ENCODE results near the gene PARD3B. TPM values are rescaled to one million over a fixed set of nuclear protein-coding genes. Genes with fewer than 3 reads are reported as not detected.

The PARD3B gene
- total and polyA plus RNA-seq, 5 donors: 3.0 to 18.6 (median 15.6) TPM

- Histone ChIP-seq H3K4me3 (ENCODE audit: low read length) (no peak overlapping the region), H3K27me3 (ENCODE audit: control insufficient read depth, insufficient read depth) (no peaks in the 10 kb centered on the region), H3K9me3 (ENCODE audit: control insufficient read depth, low read length) (no peaks in the 10 kb centered on the region), H3K27ac (ENCODE audit: low read length) (no peak overlapping the region), H3K4me1 (ENCODE audit: control insufficient read depth, insufficient read depth, low read length) (no peaks in the 10 kb centered on the region)
- no peak for ATAC-seq
- DNase-seq: no peak
- intact Hi-C loops (cut with DNase I): no loop called here
Observed at GRCh38 chr2:204923957-204924356, 378.7 kb downstream of the PARD3B start.

- DNase-seq: no peak
- no peaks in the 10 kb centered on the region for H3K4me1 ChIP-seq (ENCODE audit: control insufficient read depth, insufficient read depth, low read length)
- no peak for ATAC-seq
- no peaks in the 10 kb centered on the region for H3K27me3 ChIP-seq (ENCODE audit: control insufficient read depth, insufficient read depth)
- intact Hi-C loops (cut with DNase I): no loop called here
- no peak overlapping the region for H3K27ac ChIP-seq (ENCODE audit: low read length)
- H3K4me3 ChIP-seq (ENCODE audit: low read length): no peak overlapping the region
- H3K9me3 ChIP-seq (ENCODE audit: control insufficient read depth, low read length): no peaks in the 10 kb centered on the region
Observed at GRCh38 chr2:204931562-204931961, 386.3 kb downstream of the PARD3B start.

GRCh38 chr2:204933735-204934374, 388.6 kb downstream of the PARD3B start:
- 78% methylated on average over 1 of the region's 1 CpG for WGBS
- no peaks in the 10 kb centered on the region for H3K4me1 ChIP-seq (ENCODE audit: control insufficient read depth, insufficient read depth, low read length)
- H3K9me3 ChIP-seq (ENCODE audit: control insufficient read depth, low read length): no peaks in the 10 kb centered on the region
- H3K27me3 ChIP-seq (ENCODE audit: control insufficient read depth, insufficient read depth): no peaks in the 10 kb centered on the region
- no peak for ATAC-seq
- no peak overlapping the region for H3K27ac ChIP-seq (ENCODE audit: low read length)
- no peak overlapping the region for H3K4me3 ChIP-seq (ENCODE audit: low read length)
- intact Hi-C loops (cut with DNase I): no loop called here
- DNase-seq: no peak

GRCh38 chr2:204944927-204945326, 399.7 kb downstream of the PARD3B start:
- H3K4me3 ChIP-seq (ENCODE audit: low read length): no peak overlapping the region
- intact Hi-C loops (cut with DNase I): no loop called here
- WGBS: 97% methylated on average over 3 of the region's 3 CpGs
- no peaks in the 10 kb centered on the region for H3K27me3 ChIP-seq (ENCODE audit: control insufficient read depth, insufficient read depth)
- H3K27ac ChIP-seq (ENCODE audit: low read length): no peak overlapping the region
- H3K9me3 ChIP-seq (ENCODE audit: control insufficient read depth, low read length): no peaks in the 10 kb centered on the region
- no peaks in the 10 kb centered on the region for H3K4me1 ChIP-seq (ENCODE audit: control insufficient read depth, insufficient read depth, low read length)
- no peak for ATAC-seq
- DNase-seq: no peak

- DNase-seq: no peak
- WGBS: 96% methylated on average over 2 of the region's 2 CpGs
- intact Hi-C loops (cut with DNase I): no loop called here
- ATAC-seq: no peak
- Histone ChIP-seq H3K4me3 (ENCODE audit: low read length) (no peak overlapping the region), H3K4me1 (ENCODE audit: control insufficient read depth, insufficient read depth, low read length) (no peaks in the 10 kb centered on the region), H3K9me3 (ENCODE audit: control insufficient read depth, low read length) (no peaks in the 10 kb centered on the region), H3K27ac (ENCODE audit: low read length) (no peak overlapping the region), H3K27me3 (ENCODE audit: control insufficient read depth, insufficient read depth) (no peaks in the 10 kb centered on the region)
Observed at GRCh38 chr2:204945376-204945775, 400.1 kb downstream of the PARD3B start.

GRCh38 chr2:204946892-204947291, 401.6 kb downstream of the PARD3B start:
- DNase-seq (no peak), ATAC-seq (no peak)
- Histone ChIP-seq H3K9me3 (ENCODE audit: control insufficient read depth, low read length) (no peaks in the 10 kb centered on the region), H3K27ac (ENCODE audit: low read length) (no peak overlapping the region), H3K4me3 (ENCODE audit: low read length) (no peak overlapping the region), H3K4me1 (ENCODE audit: control insufficient read depth, insufficient read depth, low read length) (no peaks in the 10 kb centered on the region), H3K27me3 (ENCODE audit: control insufficient read depth, insufficient read depth) (no peaks in the 10 kb centered on the region)
- intact Hi-C loops (cut with DNase I): no loop called here
- WGBS: over 99% methylated on average over 2 of the region's 2 CpGs

- DNase-seq: no peak
- Histone ChIP-seq H3K27me3 (ENCODE audit: control insufficient read depth, insufficient read depth) (no peaks in the 10 kb centered on the region), H3K4me1 (ENCODE audit: control insufficient read depth, insufficient read depth, low read length) (no peaks in the 10 kb centered on the region), H3K27ac (ENCODE audit: low read length) (no peak overlapping the region), H3K9me3 (ENCODE audit: control insufficient read depth, low read length) (no peaks in the 10 kb centered on the region), H3K4me3 (ENCODE audit: low read length) (no peak overlapping the region)
- intact Hi-C loops (cut with DNase I): no loop called here
- ATAC-seq: no peak
- WGBS: 74% methylated on average over 1 of the region's 1 CpG
Observed at GRCh38 chr2:204947405-204947804, 402.1 kb downstream of the PARD3B start.

- intact Hi-C loops (cut with DNase I): no loop called here
- WGBS: 85% methylated on average over 3 of the region's 3 CpGs
- Histone ChIP-seq H3K27me3 (ENCODE audit: control insufficient read depth, insufficient read depth) (no peaks in the 10 kb centered on the region), H3K4me3 (ENCODE audit: low read length) (no peak overlapping the region), H3K4me1 (ENCODE audit: control insufficient read depth, insufficient read depth, low read length) (no peaks in the 10 kb centered on the region), H3K9me3 (ENCODE audit: control insufficient read depth, low read length) (no peaks in the 10 kb centered on the region), H3K27ac (ENCODE audit: low read length) (no peak overlapping the region)
- DNase-seq (no peak), ATAC-seq (no peak)
Observed at GRCh38 chr2:204948024-204948763, 402.9 kb downstream of the PARD3B start.

- no peak overlapping the region for H3K4me3 ChIP-seq (ENCODE audit: low read length)
- no peaks in the 10 kb centered on the region for H3K27me3 ChIP-seq (ENCODE audit: control insufficient read depth, insufficient read depth)
- no peaks in the 10 kb centered on the region for H3K9me3 ChIP-seq (ENCODE audit: control insufficient read depth, low read length)
- WGBS: 94% methylated on average over 1 of the region's 1 CpG
- intact Hi-C loops (cut with DNase I): no loop called here
- no peak overlapping the region for H3K27ac ChIP-seq (ENCODE audit: low read length)
- no peak for ATAC-seq
- H3K4me1 ChIP-seq (ENCODE audit: control insufficient read depth, insufficient read depth, low read length): no peaks in the 10 kb centered on the region
- DNase-seq: no peak
Observed at GRCh38 chr2:204948822-204949221, 403.5 kb downstream of the PARD3B start.

- intact Hi-C loops (cut with DNase I): no loop called here
- DNase-seq (no peak), ATAC-seq (no peak)
- Histone ChIP-seq H3K27ac (ENCODE audit: low read length) (no peak overlapping the region), H3K4me3 (ENCODE audit: low read length) (no peak overlapping the region), H3K4me1 (ENCODE audit: control insufficient read depth, insufficient read depth, low read length) (no peaks in the 10 kb centered on the region), H3K27me3 (ENCODE audit: control insufficient read depth, insufficient read depth) (no peaks in the 10 kb centered on the region), H3K9me3 (ENCODE audit: control insufficient read depth, low read length) (no peaks in the 10 kb centered on the region)
- WGBS: 99% methylated on average over 2 of the region's 2 CpGs
Observed at GRCh38 chr2:204950695-204951346, 405.5 kb downstream of the PARD3B start.

GRCh38 chr2:204958371-204958770, 413.1 kb downstream of the PARD3B start:
- no peak for ATAC-seq
- no peak for DNase-seq
- 78% methylated on average over 1 of the region's 1 CpG for WGBS
- intact Hi-C loops (cut with DNase I): no loop called here
- no peak overlapping the region for H3K4me3 ChIP-seq (ENCODE audit: low read length)
- H3K27me3 ChIP-seq (ENCODE audit: control insufficient read depth, insufficient read depth): no peaks in the 10 kb centered on the region
- no peak overlapping the region for H3K27ac ChIP-seq (ENCODE audit: low read length)
- H3K4me1 ChIP-seq (ENCODE audit: control insufficient read depth, insufficient read depth, low read length): no peaks in the 10 kb centered on the region
- no peaks in the 10 kb centered on the region for H3K9me3 ChIP-seq (ENCODE audit: control insufficient read depth, low read length)

Data from right cardiac atrium (tissue), 5 donors.